ENCODE data around the gene MEGF10.

MEGF10 gene

DNA sequence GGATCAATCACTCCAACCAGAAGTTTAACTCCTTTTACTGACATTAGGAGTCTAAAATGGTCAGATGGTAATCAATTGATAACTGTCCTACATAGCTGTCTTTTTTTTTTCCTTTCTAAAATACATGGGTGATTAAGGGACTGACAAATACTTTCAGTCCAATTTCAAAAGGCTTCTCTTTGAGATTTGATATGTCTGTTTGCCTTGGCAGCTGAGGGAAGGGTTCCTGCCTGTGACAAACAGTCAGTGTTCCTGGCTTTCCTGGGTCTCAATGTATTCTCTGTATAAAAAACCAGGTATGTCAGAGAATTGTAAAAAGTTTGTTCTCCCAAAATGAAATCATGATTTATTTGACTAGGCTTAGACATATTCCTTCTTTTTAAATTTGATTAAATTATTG is 84.5 kb downstream of the MEGF10 start:
- DNase-seq: no peak

DNA sequence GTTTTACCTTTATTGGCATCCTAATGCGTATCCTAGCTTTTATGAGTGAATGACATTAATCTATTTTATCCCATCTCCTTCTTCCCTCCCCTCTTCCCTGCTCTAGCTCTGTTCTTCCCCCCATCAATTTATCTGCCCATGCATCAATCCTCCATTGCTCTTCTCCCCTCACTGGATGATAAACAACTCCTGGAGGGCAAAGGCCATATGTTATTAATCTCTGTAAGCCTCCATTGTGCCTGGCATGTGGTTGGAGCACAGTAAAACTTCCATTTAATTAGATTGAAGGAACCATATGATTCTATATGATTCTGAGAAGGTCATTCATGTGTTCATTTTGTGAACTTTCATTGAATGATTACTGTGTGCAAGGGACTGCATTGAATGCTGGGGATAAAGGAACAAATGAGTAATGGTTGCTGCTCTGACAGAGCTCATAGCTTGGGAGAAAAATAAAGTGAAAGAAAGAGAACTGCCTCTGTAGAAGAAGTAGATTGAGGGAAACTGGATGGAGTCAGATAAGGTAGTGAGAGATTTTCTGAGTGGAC is 85.0 kb downstream of the MEGF10 start:
- no peak for DNase-seq

DNA sequence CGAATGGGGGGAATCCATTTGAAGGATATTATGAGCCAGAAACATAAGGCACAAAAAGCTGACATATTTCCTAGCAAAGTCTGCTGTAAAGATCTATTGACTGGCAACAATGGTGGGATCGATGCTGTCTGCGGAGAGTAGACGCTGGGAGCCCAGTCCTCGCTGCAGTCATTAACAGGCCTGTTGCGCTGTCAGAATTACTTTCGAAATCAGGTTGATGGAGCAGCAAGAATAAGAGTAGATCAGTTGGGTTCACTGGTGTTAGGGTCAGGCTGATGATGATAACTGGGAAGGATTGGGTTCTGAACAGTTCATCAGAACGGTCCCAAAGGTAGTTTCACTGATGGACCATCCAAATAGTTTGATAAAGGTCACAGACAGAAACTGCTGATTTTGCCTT is 87.1 kb downstream of the MEGF10 start:
- DNase-seq: no peak

DNA sequence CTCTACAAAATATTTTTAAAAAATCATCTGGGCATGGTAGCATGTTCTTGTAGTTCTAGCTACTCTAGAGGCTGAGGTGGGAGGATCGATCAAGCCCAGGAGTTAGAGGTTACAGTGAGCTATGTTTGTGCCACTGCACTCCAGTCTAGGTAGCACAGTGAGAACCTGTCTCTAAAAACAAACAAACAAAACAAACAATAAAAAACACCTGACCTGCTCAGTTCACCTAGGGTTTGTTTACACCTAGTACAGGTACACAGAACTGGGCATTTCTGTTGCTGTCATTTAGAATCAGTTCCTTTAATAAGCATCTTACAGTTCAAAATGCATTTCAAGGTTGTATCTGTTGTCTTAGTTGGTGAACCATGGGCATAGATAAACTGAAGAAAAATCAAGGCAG is 95.3 kb downstream of the MEGF10 start:
- no peak for DNase-seq

DNA sequence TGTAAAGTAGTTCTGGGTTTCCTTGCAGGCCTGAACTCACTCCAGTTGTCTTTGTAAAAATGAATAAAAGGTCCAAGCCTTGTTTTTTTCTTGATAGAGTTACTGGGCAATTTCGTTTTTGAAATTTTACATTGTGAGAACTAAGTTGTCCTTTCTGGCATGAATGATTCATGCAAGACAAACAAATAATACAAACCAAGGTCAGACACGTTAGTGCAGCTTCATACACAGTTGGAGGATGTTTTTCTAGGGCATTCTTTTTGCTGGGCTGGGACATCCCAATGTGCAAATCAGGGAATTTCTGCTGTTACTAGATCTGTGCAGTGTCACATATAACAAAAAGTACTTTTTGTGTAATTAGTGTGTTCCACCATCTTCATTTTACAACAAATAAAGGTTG is 96.0 kb downstream of the MEGF10 start:
- DNase-seq: no peak

DNA sequence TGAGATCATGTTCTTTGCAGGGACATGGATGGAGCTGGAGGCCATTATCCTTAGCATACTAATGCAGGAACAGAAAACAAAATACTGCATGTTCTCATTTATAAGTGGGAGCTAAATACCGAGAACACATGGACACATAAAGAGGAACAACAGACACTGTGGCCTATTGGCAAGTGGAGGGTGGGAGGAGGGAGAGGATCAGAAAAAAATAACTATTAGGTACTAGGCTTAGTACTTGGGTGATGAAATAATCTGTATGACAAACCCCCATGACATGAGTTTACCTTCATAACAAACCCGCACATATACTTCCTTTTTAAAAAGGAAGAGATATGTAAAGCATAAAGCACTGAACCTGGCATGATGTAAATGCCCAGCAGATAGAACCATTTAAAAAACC is 99.0 kb downstream of the MEGF10 start:
- DNase-seq: no peak

DNA sequence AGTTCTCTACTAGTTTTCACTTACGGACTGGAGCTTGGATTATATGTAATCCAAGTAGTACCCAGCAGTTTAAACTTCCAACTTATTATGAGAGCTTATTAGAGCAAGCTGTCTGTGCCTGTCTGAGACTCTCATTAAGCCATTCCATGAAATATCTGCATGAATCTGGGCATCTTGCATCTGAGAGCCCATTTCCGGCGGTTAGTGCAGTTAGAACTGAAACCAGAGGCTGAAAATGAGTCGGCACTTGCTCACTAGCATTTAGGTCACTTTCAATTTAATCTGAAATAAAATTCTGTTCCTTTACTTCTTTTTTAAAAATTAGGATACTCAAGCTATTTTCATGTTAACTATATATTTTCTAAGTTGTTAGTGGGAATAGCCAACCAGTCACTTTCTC is 102.2 kb downstream of the MEGF10 start:
- DNase-seq: no peak

DNA sequence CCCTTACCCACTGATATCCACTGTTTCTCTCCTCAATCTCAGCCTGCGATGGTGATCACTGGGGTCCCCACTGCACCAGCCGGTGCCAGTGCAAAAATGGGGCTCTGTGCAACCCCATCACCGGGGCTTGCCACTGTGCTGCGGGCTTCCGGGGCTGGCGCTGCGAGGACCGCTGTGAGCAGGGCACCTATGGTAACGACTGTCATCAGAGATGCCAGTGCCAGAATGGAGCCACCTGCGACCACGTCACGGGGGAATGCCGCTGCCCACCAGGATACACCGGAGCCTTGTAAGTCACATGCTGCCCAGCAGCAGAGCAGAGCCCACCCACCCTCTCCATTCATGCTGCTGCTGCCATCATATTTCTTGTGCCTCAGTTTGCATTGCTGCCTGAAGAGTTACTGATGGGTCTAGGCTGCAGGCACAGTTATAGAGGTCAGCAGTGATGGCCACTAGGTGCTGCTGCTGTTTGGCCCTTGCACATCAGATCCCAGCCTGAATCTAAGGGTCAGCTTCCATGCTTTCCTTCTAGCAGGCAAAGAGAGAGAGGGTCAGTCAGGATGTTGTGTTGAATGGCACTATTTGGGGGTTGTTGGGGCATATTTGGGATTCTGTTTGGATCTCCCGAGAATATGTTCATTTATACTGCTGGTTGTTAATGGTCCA is 106.0 kb downstream of the MEGF10 start:
- no peak for DNase-seq

DNA sequence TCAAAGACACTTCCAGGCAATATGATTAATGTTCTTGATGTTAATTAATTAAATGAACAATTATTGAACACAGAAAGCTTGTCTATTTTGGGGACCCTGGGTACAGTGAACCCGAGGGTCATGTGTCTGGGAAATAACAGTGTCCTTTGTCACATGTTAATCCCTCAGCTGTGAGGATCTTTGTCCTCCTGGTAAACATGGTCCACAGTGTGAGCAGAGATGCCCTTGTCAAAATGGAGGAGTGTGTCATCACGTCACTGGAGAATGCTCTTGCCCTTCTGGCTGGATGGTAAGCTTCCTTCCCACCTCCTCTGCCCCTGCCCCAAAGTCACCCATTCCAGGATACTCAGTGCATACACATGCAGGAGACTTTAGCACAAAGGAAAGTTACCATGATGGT is 107.9 kb downstream of the MEGF10 start:
- DNase-seq: no peak

DNA sequence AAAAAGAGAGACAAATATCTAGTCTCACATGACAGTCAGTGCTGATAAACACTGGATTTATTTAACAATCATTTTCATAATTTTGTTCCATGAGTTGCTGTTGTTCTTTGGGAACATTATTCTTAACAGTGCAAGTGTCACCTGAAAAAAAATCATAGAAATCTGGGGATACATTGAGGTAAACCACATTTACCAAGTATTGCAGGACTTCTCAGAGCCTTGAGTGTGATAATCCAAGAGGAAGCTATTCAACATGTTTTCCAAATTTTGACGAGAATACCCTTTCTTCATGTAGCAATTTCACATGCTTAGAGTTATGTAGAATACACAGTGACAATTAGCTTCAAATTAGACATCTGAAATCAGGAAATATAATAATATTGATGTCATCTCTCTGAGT is 108.5 kb downstream of the MEGF10 start:
- no peak for DNase-seq

DNA sequence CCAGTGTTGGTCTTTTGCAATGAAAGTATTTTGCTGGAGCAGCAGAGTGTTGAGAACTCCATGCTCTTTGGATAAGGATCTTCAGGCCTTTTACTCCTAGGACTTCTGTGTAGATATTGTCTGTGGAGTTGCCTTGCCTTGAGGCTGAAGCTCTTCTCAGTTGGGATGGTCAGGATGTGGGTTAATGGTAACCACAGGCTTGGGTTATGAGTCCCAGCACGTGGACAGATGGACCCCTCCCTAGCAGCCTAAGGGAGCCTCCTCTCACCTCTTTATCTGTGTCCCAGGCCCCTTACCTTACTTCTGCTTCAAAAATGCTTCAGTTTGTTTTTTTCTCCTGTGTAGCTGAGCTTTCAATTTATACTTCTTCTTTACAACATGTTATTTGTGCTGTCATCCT is 109.9 kb downstream of the MEGF10 start:
- DNase-seq: no peak

DNA sequence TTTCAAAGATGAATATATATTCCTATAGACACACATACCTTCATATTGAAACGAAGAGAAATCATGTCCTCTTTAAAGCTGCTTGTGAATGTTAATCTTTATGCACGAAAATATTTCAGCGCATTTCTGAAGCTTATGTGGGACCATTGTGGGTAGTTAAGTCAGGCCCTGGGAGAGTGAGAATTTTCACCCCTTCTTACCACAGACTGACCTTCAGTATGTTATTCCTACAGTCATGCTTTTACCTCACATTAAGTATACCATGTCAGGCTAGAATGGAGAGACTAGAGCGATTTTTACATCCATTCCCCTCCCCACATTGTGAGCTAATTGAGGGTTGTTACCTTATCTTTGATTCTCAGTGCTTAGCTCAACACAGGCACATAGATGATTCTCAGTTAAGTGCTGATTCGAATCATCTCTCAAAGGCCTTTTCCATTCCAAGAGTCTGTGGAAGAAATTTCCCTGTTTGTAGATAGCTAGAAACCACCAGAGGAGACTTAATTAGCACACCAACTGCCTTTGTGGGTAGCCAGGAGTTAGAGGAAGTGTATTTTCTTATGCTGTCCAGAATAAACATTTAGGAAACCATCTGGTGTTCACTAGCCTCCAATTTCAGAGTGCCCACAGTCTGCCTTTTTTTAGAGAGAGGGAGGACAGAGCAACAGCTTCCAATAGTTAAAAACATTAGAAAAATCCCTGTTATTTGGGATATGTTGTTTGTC is 110.5 kb downstream of the MEGF10 start:
- DNase-seq: no peak

DNA sequence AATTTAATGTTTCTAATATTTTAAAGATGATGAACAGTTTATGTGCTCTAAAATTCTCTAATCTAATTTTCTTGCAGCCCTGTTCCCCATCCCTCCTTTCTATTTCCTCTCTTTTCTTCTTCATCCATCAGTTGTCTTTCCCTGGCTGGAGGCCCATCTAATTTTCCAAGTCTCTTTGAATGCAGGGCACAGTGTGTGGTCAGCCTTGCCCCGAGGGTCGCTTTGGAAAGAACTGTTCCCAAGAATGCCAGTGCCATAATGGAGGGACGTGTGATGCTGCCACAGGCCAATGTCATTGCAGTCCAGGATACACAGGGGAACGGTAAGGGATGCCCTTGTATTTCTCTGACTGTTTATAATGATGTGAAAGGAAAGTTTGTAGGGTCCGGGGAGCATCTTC is 111.8 kb downstream of the MEGF10 start:
- DNase-seq: no peak

DNA sequence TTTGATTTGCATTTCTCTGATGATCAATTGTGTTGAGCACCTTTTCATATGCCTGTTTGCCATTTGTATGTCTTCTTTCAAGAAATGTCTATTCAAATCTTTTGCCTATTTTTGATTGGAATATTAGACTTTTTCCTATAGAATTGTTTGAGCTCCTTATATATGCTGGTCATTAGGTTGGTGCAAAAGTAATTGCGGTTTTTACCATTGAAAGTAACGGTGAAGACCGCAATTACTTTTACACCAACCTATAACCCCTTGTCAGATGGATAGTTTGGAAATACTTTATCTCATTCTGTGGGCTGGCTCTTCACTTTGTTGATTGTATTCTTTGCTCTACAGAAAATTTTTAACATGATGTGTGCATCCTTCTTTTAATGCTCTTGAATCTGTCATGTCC is 113.6 kb downstream of the MEGF10 start:
- DNase-seq: no peak

DNA sequence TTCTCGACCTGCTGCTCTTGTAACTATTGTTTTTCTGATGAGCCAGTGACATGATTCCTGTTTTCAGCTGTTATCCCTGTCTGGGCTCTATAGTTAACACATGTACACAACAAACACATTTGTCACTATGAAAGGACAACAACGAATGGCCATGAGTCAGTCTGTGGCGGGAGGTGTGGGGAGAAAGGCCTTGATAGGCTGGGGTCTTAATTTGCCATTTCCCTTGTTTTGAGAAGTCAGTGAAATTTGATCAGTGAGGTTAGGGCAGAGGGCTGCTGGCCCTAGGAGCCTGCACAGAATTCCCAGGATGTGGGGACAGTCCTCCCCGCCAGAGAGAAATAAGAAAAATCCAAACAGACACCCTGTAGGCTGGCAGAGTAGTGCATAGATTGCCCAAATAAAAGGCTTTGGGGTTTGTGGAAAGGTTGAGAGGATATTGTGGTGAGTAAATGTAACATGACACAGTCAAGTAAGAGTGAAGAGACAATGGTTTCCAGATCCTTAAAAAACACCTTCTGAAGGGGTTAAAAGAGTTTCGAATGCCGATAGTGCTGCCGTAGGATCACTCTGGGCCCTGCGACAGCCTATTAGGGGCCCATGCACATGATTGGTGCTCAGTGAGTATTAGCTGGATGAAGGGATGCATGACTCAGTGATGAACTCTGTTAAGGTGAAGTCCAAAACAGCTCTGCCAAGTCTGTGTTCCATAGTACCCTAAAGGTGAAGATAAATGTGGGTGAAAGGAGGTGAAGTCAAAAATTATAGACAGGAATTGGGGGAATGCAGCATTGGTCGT is 115.9 kb downstream of the MEGF10 start:
- DNase-seq: no peak

DNA sequence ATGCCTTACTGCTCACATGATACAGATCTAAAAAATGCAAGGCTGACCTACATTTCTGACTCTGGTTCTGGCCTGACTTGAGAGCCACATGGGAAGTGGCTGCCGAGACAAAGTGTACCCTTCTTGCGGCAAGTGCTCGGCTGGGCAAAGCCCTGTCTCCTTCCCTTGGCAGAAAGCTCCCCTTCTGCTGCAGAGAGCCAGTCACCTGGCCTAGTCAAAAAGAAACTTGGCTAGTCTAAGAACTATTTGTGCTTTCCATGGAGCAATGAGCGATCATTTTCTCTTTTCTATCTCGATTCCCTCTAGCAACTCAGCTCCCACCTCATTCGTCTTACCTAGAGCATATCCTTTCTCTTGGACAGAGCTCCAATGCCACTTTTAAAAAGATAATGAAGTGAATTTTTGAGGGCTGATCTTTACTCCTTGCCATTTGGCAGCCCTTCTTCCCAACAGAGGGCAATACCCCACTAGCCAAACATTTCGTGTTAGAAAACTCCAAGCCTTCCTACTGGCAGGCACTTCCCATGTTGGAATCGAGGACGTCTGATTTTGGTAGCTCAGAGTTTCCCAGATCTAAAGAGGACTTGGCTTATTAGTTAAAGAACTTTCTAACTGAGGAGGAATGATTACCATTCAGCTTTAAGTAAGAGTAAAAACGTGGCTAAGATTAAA is 118.8 kb downstream of the MEGF10 start:
- no peak for DNase-seq

DNA sequence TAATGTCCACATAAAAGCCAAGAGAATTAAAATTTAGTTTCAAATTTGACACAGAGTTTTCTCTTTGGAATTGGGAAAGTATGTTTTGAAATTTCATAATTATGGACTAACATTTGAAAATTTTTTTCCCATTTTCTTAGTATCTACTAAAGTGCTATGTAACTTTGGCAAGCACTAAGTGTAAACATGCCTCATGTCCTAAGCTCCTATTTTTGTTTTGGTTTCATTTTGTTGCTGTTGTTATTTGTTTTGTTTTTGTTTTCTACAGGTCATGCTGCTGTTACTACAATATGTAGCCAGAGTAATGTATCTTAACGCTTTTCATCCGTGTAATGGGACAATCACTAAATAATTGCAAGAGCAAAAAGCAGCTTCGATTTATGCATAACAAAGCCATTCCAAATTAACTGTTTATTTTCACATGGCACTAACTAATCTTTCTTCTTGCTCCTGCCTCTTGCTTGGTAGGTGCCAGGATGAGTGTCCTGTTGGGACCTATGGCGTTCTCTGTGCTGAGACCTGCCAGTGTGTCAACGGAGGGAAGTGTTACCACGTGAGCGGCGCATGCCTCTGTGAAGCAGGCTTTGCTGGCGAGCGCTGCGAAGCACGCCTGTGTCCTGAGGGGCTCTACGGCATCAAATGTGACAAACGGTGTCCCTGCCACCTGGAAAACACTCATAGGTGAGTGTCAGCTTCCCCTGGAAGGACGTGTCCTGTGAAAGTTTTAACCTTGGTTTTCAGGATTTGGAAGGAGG is 119.5 kb downstream of the MEGF10 start:
- DNase-seq: no peak

DNA sequence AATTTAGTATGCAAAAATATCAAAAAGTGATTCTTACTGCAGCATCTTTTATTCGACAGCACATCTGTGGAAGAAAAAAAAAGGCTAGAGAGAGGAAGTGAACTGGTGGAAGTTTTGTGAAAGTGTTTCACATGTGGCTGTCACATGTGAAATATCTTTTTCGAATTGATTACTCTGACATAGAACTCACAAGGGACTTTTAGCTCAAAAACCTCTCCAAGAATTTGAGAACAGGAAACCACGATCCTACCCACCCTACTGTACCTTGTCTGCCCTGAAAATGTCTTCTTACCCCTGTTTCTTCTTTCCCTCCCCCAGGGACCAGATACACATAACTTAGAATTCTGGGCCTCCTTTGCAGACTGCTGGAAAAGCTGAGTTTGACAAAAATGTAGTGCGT is 120.4 kb downstream of the MEGF10 start:
- DNase-seq: no peak

DNA sequence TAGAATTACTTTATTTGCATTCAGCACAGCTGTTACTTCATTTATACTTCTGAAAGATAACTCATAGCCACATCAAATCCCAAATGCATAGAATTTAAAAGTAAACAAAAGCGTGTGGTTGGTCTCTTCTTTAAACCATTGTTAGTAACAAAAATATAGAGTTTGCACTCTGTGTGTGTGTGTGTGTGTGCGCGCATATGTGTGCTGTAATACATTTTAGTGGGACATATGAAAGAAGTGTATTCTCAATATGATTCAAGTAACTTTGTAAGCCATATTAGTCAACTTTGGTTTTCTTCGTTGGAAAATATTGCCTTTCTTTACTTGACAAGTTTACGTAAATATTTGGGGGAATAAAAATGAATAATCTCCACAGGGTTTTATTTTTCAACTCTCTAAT is 120.8 kb downstream of the MEGF10 start:
- DNase-seq: no peak

DNA sequence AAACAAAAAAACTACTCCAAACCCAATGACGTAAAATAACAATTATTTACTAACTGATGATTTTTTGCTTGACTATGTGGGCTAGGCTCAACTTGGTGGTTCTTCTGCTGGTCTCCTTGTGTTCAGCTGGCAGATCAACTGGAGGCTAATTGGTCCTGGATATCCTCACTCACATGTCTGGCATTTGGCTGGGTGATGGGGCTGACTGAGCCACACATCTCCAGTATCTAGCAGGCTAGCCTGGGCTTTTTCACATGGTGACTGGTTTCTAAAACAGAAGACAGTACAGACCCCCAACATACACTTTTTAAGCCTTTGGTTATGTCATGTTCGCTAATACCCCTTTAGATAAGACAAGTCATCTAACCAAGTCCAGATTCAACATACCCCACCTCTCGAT is 122.1 kb downstream of the MEGF10 start:
- no peak for DNase-seq

DNA sequence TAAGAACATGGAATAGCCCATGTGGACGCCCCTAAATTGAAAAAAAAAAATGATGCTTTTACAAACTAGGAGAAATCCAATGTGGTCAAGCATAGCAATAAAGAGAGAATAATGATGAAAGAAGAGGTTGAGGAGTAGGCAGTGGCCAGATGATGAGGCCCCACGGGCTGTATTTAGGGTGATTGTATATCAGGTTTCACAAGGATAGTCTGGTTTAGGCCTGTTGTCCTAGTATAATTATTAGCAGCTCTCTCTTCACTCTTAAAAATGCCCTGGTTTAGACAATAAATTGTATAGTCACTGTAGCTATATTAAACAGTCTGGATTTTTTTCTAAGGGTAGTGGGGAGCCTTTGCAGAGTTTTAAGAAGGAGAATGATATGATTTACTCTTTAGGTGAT is 124.4 kb downstream of the MEGF10 start:
- DNase-seq: no peak

DNA sequence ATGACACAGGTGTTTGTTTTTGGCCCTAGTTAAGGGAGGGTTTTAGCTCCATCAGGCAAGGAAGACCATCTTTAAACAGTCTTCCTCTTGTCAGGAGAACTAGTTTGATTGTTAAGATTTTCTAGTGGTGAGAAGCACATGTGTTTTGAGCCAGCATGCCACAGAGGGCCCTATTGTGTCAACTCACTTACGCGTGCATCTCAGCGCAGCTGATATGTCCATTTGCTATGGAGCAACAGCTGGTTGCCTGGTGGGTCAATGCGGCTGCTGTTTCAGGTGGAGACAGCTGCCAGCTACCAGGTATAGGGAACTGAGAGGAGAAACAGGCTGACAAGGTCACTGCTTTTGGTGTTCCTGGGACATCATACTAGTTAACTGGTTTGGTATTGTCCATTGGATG is 126.3 kb downstream of the MEGF10 start:
- no peak for DNase-seq

DNA sequence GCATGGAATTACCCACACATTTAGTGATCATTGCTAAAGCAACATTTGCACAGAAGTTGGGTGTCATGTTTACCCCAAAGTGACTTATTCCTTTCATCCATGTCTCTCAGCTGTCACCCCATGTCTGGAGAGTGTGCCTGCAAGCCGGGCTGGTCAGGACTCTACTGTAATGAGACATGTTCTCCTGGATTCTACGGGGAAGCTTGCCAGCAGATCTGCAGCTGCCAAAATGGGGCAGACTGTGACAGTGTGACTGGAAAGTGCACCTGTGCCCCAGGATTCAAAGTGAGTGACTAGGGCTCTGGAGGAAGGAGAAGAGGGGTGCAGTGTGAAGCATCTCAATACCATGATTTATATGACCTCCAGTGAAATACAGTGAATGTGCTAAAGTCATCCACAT is 126.9 kb downstream of the MEGF10 start:
- no peak for DNase-seq

Measured in NCI-H1105 treated with DMSO at 0.1 percent for 48 hours (cell line).